Measurements from ENCODE around the gene TAF1C. TPM values are rescaled to one million over a fixed set of nuclear protein-coding genes. Genes with fewer than 3 reads are reported as not detected.
A peak's percentile ranks its signal among the peaks of the same experiment; 100 is the strongest.

Gene TAF1C
- total RNA-seq, 1 donor = 19.5 TPM

DNA sequence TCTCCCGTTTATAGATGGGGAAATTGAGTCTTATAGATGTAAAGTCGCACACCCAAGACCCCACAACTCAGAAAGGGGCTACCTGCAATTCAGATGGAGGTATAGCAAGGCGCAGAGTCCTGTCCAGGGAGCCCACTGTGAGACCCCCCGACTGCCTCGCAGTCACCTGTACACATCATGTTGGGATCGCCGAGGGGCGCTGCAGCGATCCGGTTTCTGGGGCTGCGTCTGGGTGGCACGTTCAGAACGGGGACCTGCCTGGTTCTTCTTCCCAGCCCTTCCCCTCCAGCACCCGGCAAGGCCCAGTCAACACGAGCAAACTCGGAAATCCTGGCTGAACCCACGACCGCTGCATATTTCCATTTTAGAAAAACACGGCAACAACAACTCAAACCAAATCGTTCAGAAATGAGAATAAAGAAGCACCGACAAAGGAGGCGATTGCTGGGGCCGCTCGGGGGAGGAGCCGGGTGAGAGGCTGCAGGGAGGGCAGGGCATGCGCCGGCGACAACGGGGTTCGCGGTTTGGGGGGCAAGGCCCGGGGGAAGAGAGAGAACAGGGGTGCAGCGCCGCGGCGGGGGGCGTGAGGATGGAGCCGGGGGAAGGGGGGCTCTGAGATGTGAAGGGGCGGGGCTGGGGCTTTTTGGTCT, 42.5 kb downstream of the TAF1C start:
- peaks cover 4% of the 10 kb centered on the region for H3K4me1 ChIP-seq (ENCODE audit: insufficient read depth, low read length)
- H3K36me3 ChIP-seq (ENCODE audit: insufficient read depth, low read length) = no peaks in the 10 kb centered on the region
- peaks cover 9% of the 10 kb centered on the region for H3K27me3 ChIP-seq (ENCODE audit: insufficient read depth, low read length)
- H3K4me2 ChIP-seq (ENCODE audit: insufficient read depth, low read length) = peak overlapping the region; percentile 99
- H2AFZ ChIP-seq (ENCODE audit: low read length) = peak overlapping the region; percentile 93
- peaks cover 4% of the 10 kb centered on the region for H4K20me1 ChIP-seq (ENCODE audit: insufficient read depth, low read length)
- peak; percentile 84 for DNase-seq (ENCODE audit: insufficient read length, low spot score, missing footprints)
- H3K27ac ChIP-seq (ENCODE audit: low read depth, low read length) = peak overlapping the region; percentile 2
- H3K79me2 ChIP-seq (ENCODE audit: insufficient read depth, low read length) = peaks cover 47% of the 10 kb centered on the region
- peak overlapping the region; percentile 90 for H3K4me3 ChIP-seq (ENCODE audit: insufficient read depth, low read length)
- TF ChIP-seq, protein P1, sequence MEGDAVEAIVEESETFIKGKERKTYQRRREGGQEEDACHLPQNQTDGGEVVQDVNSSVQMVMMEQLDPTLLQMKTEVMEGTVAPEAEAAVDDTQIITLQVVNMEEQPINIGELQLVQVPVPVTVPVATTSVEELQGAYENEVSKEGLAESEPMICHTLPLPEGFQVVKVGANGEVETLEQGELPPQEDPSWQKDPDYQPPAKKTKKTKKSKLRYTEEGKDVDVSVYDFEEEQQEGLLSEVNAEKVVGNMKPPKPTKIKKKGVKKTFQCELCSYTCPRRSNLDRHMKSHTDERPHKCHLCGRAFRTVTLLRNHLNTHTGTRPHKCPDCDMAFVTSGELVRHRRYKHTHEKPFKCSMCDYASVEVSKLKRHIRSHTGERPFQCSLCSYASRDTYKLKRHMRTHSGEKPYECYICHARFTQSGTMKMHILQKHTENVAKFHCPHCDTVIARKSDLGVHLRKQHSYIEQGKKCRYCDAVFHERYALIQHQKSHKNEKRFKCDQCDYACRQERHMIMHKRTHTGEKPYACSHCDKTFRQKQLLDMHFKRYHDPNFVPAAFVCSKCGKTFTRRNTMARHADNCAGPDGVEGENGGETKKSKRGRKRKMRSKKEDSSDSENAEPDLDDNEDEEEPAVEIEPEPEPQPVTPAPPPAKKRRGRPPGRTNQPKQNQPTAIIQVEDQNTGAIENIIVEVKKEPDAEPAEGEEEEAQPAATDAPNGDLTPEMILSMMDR (IDR thresholded peaks at IDR 0.05; ENCODE audit: extremely low read depth, low read depth, low read length) = peak; percentile 15
- H3K9me3 ChIP-seq (ENCODE audit: low read depth, low read length) = no peaks in the 10 kb centered on the region

DNA sequence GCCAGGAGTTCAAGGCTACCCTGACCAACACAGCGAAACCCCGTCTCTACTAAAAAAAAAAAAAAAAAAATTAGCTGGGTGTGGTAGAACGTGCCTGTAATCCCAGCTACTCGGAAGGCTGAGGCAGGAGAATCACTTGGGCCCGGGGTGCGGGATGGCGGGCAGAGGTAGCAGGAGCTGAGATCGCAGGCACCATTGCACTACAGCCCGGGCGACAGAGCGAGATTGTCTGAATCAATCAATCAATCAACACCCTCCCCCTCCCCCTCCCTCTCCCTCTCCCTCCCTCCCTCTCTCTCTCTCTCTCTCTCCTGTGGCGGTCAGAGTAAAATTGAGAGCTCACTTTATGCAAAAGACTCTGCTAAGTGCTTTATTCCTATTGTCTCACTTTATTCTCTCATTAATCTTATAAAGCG, 43.1 kb downstream of the TAF1C start:
- H3K4me1 ChIP-seq (ENCODE audit: insufficient read depth, low read length) = peaks cover 7% of the 10 kb centered on the region
- no peaks in the 10 kb centered on the region for H3K36me3 ChIP-seq (ENCODE audit: insufficient read depth, low read length)
- peaks cover 52% of the 10 kb centered on the region for H3K79me2 ChIP-seq (ENCODE audit: insufficient read depth, low read length)
- H3K4me3 ChIP-seq (ENCODE audit: insufficient read depth, low read length) = peak overlapping the region; percentile 90
- TF ChIP-seq, protein P1 (IDR thresholded peaks at IDR 0.05; ENCODE audit: extremely low read depth, low read depth, low read length) = no peak
- peak overlapping the region; percentile 93 for H2AFZ ChIP-seq (ENCODE audit: low read length)
- H3K9me3 ChIP-seq (ENCODE audit: low read depth, low read length) = no peaks in the 10 kb centered on the region
- no peak for DNase-seq (ENCODE audit: insufficient read length, low spot score, missing footprints)
- H3K27me3 ChIP-seq (ENCODE audit: insufficient read depth, low read length) = peaks cover 9% of the 10 kb centered on the region
- peak overlapping the region; percentile 99 for H3K4me2 ChIP-seq (ENCODE audit: insufficient read depth, low read length)
- peak overlapping the region; percentile 2 for H3K27ac ChIP-seq (ENCODE audit: low read depth, low read length)
- H4K20me1 ChIP-seq (ENCODE audit: insufficient read depth, low read length) = peaks cover 9% of the 10 kb centered on the region

DNA sequence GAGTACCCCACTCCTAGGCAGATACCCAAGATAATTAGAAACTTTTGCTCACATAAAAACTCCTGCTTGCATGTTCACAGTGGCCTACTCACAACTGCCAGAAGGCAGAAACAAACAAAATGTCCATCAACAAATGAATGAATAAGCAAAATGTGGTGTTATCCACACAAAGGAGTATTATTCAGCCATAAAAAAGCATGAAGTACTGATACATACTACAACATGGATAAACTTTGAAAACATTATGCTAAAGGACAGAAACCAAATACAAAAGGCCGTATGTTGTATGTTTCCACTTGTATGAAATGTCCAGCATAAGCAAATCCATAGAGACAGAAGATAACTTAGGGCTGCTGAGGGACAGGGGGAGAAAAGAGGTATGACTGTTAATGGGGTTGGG, 43.8 kb downstream of the TAF1C start:
- Histone ChIP-seq H3K27ac (ENCODE audit: low read depth, low read length) (no peak overlapping the region), H3K4me3 (ENCODE audit: insufficient read depth, low read length) (no peak overlapping the region), H3K36me3 (ENCODE audit: insufficient read depth, low read length) (no peaks in the 10 kb centered on the region), H4K20me1 (ENCODE audit: insufficient read depth, low read length) (peaks cover 11% of the 10 kb centered on the region), H3K4me2 (ENCODE audit: insufficient read depth, low read length) (no peak overlapping the region), H3K4me1 (ENCODE audit: insufficient read depth, low read length) (peaks cover 7% of the 10 kb centered on the region), H3K27me3 (ENCODE audit: insufficient read depth, low read length) (peaks cover 9% of the 10 kb centered on the region), H3K79me2 (ENCODE audit: insufficient read depth, low read length) (peaks cover 57% of the 10 kb centered on the region), H2AFZ (ENCODE audit: low read length) (no peak overlapping the region), H3K9me3 (ENCODE audit: low read depth, low read length) (no peaks in the 10 kb centered on the region)
- DNase-seq (ENCODE audit: insufficient read length, low spot score, missing footprints) = no peak
- TF ChIP-seq, protein P1 (IDR thresholded peaks at IDR 0.05; ENCODE audit: extremely low read depth, low read depth, low read length) = no peak

DNA sequence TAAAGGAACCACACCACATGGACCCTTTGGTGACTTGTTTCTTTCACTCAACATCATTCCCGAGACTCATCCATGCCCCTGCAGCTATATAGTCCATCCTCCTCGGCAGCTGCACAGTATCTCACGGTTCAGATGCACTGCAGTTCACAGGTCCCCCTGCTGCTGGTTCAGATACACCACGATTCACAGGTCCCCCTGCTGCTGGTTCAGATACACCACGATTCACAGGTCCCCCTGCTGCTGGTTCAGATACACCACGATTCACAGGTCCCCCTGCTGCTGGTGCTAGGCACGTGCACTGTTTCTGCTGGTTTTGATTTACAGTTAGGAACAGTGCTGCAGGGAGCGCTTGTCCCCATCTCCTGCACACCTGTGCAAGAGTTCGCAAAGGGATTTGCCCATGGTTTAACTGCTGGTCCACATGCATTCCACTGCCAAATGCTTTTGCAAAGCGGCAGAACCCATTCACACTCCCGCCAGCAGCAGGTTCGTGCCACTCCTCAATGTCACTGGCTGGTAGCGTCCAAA, 45.6 kb downstream of the TAF1C start:
- H3K9me3 ChIP-seq (ENCODE audit: low read depth, low read length) = no peaks in the 10 kb centered on the region
- DNase-seq (ENCODE audit: insufficient read length, low spot score, missing footprints) = no peak
- H3K27ac ChIP-seq (ENCODE audit: low read depth, low read length) = no peak overlapping the region

More for the DNA sequence above, 45.6 kb downstream of the TAF1C start:
- peaks cover 9% of the 10 kb centered on the region for H3K4me1 ChIP-seq (ENCODE audit: insufficient read depth, low read length)
- H4K20me1 ChIP-seq (ENCODE audit: insufficient read depth, low read length) = peaks cover 23% of the 10 kb centered on the region
- peaks cover 76% of the 10 kb centered on the region for H3K79me2 ChIP-seq (ENCODE audit: insufficient read depth, low read length)
- H3K4me2 ChIP-seq (ENCODE audit: insufficient read depth, low read length) = no peak overlapping the region
- H2AFZ ChIP-seq (ENCODE audit: low read length) = no peak overlapping the region
- no peaks in the 10 kb centered on the region for H3K36me3 ChIP-seq (ENCODE audit: insufficient read depth, low read length)
- TF ChIP-seq, protein P1 (IDR thresholded peaks at IDR 0.05; ENCODE audit: extremely low read depth, low read depth, low read length) = no peak
- peaks cover 3% of the 10 kb centered on the region for H3K27me3 ChIP-seq (ENCODE audit: insufficient read depth, low read length)
- no peak overlapping the region for H3K4me3 ChIP-seq (ENCODE audit: insufficient read depth, low read length)

All from osteoblast (primary cell).